H54 (cell line): ENCODE results near the gene TAB2.
"Not testable (repeated sequence)": the region's sequence is repeated elsewhere in the genome, so short reads cannot be mapped to it uniquely, and the experiment has no call there.

Experiments used
- DNase-seq: peaks from one replicate; pipeline ENCODE4 v3.0.0; 2011; ENCODE audit warnings: low spot score, mixed read lengths; ENCODE audit not compliant: insufficient read length
- FAIRE-seq: peaks from 3 replicates; lab custom pipeline; 2011; peaks lifted over from hg19 to GRCh38; lab: Jason Lieb, UNC
- POLR2A ChIP-seq: IDR thresholded peaks from 2 replicates; pipeline ENCODE4 v1.6.1; 2011; ENCODE audit warnings: low read depth, mild to moderate bottlenecking, low read length

Gene TAB2

GRCh38 chr6:149331043-149331807 lies 13.7 kb downstream of the TAB2 start:
- TF ChIP-seq POLR2A = no peak
- FAIRE-seq = no peak
- no peak for DNase-seq

- FAIRE-seq (no peak), DNase-seq (no peak)
- no peak for TF ChIP-seq POLR2A
These were observed 14.4 kb downstream of the TAB2 start for GRCh38 chr6:149331871-149332270.

GRCh38 chr6:149332602-149333265 lies 15.2 kb downstream of the TAB2 start:
- TF ChIP-seq POLR2A = no peak
- FAIRE-seq (no peak), DNase-seq (no peak)

- TF ChIP-seq POLR2A = no peak
- no peak for DNase-seq
- FAIRE-seq = no peak
These were observed 15.7 kb downstream of the TAB2 start for GRCh38 chr6:149333266-149333620.

DNA sequence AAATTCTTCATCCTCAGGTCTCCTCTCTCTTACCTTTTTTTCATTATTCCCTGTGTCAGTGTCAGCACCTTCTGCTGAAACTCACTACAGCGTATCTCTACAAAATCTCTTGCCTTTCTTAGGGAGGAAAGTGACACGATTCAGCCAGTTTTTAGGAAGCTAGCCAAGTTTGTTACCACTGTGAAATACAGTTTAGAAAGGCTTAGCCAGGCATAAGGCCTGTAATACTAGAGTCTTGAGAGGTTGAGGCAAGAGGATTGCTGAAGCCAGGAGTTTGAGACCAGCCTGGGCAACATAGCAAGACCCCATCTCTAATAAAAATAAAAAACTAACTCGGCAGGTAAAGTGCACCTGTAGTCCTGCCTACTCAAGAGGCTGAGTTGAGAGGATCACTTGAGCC lies 16.7 kb downstream of the TAB2 start:
- DNase-seq (no peak), FAIRE-seq (peak; percentile 93)
- TF ChIP-seq POLR2A = no peak

DNA sequence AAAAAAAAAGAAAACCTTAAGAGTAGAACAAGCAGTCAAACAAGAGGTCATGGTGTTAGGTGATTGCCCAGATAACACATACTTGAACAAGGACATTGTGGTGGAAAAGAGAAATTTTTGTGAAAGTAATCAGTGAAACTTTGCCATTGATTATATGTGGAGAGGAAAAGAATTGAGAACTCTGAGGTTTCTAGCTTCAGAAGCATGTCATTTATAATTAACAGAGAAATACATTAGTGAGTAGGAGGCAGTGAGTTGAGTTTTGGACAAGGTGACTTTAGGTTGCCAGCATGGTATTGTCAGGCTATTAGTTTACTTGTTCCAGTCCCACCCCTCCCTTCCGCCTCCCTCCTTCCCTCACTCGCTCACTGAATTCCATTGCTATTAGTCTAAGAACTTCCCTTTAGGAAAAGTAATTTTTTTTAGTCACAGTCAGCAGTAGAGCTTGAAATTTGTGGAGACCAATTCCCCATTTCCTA lies 17.2 kb downstream of the TAB2 start:
- DNase-seq = no peak
- peak; percentile 78 for FAIRE-seq

GRCh38 chr6:149335924-149336608 lies 18.6 kb downstream of the TAB2 start:
- FAIRE-seq = peak; percentile 48
- no peak for TF ChIP-seq POLR2A
- DNase-seq = no peak

More for the DNA sequence above, 17.2 kb downstream of the TAB2 start:
- TF ChIP-seq POLR2A = no peak

GRCh38 chr6:149336609-149336928 lies 19.1 kb downstream of the TAB2 start:
- no peak for TF ChIP-seq POLR2A
- FAIRE-seq (no peak), DNase-seq (no peak)

- TF ChIP-seq POLR2A = no peak
- no peak for FAIRE-seq
- no peak for DNase-seq
These were observed 19.8 kb downstream of the TAB2 start for GRCh38 chr6:149337320-149337719.

- no peak for TF ChIP-seq POLR2A
- FAIRE-seq (no peak), DNase-seq (no peak)
These were observed 22.7 kb downstream of the TAB2 start for GRCh38 chr6:149340200-149340599.

GRCh38 chr6:149342525-149342924 lies 25.0 kb downstream of the TAB2 start:
- TF ChIP-seq POLR2A = no peak
- DNase-seq = no peak
- FAIRE-seq = no peak

- DNase-seq = no peak
- no peak for TF ChIP-seq POLR2A
- FAIRE-seq = no peak
These were observed 26.0 kb downstream of the TAB2 start for GRCh38 chr6:149343501-149343900.

GRCh38 chr6:149346078-149346477 lies 28.6 kb downstream of the TAB2 start:
- no peak for TF ChIP-seq POLR2A
- DNase-seq = no peak
- no peak for FAIRE-seq

DNA sequence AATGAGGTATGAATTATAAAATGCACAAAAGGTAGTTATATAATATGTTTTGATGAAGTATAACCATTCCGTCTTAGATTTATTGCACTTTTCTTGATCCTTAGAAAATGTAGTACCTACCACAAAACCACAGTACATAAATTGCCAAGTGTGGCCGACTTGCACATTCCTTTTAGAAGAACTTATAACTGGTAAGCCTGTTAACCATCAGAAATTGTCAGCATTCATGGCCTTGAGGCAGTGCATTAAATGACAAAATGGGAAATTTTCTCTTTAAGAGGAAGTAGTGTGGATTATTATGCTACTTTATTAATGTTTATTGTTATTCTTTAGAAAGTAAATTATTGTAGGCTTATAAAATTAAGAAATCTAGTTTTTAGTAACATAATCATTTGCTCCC lies 29.6 kb downstream of the TAB2 start:
- no peak for TF ChIP-seq POLR2A
- DNase-seq = no peak
- FAIRE-seq = no peak

GRCh38 chr6:149349279-149349678 lies 31.8 kb downstream of the TAB2 start:
- FAIRE-seq, DNase-seq: not testable (repeated sequence)
